IMR-90 (cell line): Measurements from ENCODE around the gene B9D1.

Source experiments
- BHLHE40 ChIP-seq: fragments of 150-350 bp; IDR thresholded peaks from 2 replicates; pipeline ENCODE4 v1.6.1; 2016; ENCODE audit warnings: mild to moderate bottlenecking, low read depth, low read length
- CEBPB ChIP-seq: IDR thresholded peaks from 2 replicates; pipeline ENCODE4 v1.6.1; 2012; ENCODE audit warnings: low read depth, low read length, improper control_type of control experiment
- CHD1 ChIP-seq: IDR thresholded peaks from 2 replicates; pipeline ENCODE4 v1.6.1; 2012; ENCODE audit warnings: low read depth, low read length, improper control_type of control experiment
- MAFK ChIP-seq: IDR thresholded peaks from 2 replicates; pipeline ENCODE4 v1.6.1; 2012; ENCODE audit warnings: low read depth, low read length, improper control_type of control experiment
- MAZ ChIP-seq: IDR thresholded peaks from 2 replicates; pipeline ENCODE4 v1.6.1; 2012; ENCODE audit warnings: low read depth, mild to moderate bottlenecking, low read length, improper control_type of control experiment, moderate library complexity, borderline replicate concordance
- MXI1 ChIP-seq: IDR thresholded peaks from 2 replicates; pipeline ENCODE4 v1.6.1; 2012; ENCODE audit warnings: low read depth, mild to moderate bottlenecking, low read length, moderate library complexity, borderline replicate concordance
- POLR2A ChIP-seq: IDR thresholded peaks from 2 replicates; pipeline ENCODE4 v1.6.1; 2012; ENCODE audit warnings: mild to moderate bottlenecking, low read depth, low read length
- RAD21 ChIP-seq: IDR thresholded peaks from 2 replicates; pipeline ENCODE4 v1.6.1; 2012; ENCODE audit warnings: low read length, improper control_type of control experiment
- RCOR1 ChIP-seq: IDR thresholded peaks from 2 replicates; pipeline ENCODE4 v1.6.1; 2012; ENCODE audit warnings: mild to moderate bottlenecking, low read length, improper control_type of control experiment; ENCODE audit not compliant: insufficient replicate concordance
- RFX5 ChIP-seq: IDR thresholded peaks from 2 replicates; pipeline ENCODE4 v1.8.0; 2012; ENCODE audit warnings: low read depth, mild to moderate bottlenecking, low read length, moderate library complexity
- SMC3 ChIP-seq: fragments of 150-350 bp; IDR thresholded peaks from 2 replicates; pipeline ENCODE4 v1.6.1; 2016; ENCODE audit warnings: low read depth, mild to moderate bottlenecking, antibody characterized with exemption, low read length, moderate library complexity
- USF2 ChIP-seq: fragments of 150-350 bp; IDR thresholded peaks from 2 replicates; pipeline ENCODE4 v1.6.1; 2017; ENCODE audit warnings: mild to moderate bottlenecking, antibody characterized with exemption, low read length, low read depth
- TF ChIP-seq, protein P1 (sequence below): conservative IDR thresholded peaks from 2 replicates; pipeline ENCODE4 v1.5.1; 2012; ENCODE audit warnings: mild to moderate bottlenecking, low read depth, low read length, improper control_type of control experiment

GRCh38 chr17:19399750-19400450 lies 37.4 kb upstream of the B9D1 start:
- TF ChIP-seq, protein P1, sequence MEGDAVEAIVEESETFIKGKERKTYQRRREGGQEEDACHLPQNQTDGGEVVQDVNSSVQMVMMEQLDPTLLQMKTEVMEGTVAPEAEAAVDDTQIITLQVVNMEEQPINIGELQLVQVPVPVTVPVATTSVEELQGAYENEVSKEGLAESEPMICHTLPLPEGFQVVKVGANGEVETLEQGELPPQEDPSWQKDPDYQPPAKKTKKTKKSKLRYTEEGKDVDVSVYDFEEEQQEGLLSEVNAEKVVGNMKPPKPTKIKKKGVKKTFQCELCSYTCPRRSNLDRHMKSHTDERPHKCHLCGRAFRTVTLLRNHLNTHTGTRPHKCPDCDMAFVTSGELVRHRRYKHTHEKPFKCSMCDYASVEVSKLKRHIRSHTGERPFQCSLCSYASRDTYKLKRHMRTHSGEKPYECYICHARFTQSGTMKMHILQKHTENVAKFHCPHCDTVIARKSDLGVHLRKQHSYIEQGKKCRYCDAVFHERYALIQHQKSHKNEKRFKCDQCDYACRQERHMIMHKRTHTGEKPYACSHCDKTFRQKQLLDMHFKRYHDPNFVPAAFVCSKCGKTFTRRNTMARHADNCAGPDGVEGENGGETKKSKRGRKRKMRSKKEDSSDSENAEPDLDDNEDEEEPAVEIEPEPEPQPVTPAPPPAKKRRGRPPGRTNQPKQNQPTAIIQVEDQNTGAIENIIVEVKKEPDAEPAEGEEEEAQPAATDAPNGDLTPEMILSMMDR, result no peak
- TF ChIP-seq CEBPB, result no peak
- no peak for TF ChIP-seq POLR2A
- no peak for TF ChIP-seq RFX5
- TF ChIP-seq MAFK, result no peak
- no peak for TF ChIP-seq SMC3
- no peak for TF ChIP-seq RAD21
- no peak for TF ChIP-seq BHLHE40
- TF ChIP-seq USF2, result no peak
- no peak for TF ChIP-seq MAZ
- no peak for TF ChIP-seq RCOR1
- TF ChIP-seq CHD1, result no peak
- no peak for TF ChIP-seq MXI1
